OCI-LY3 (cell line): Measurements from ENCODE around the gene C11orf98.

ENCODE experiments used
- EZH2phosphoT487 ChIP-seq: fragments of 200-600 bp; shearing (Covaris generic); IDR thresholded peaks from 2 replicates; pipeline ENCODE4 v1.6.1; 2018; ENCODE audit warnings: antibody characterized with exemption, mixed run types, low read depth
- TF ChIP-seq, protein P1 (sequence below): fragments of 200-600, 300-600 bp; sonication (generic); IDR thresholded peaks from 2 replicates; pipeline ENCODE4 v1.5.1; 2014; ENCODE audit warnings: antibody characterized with exemption, low read length, low read depth

DNA sequence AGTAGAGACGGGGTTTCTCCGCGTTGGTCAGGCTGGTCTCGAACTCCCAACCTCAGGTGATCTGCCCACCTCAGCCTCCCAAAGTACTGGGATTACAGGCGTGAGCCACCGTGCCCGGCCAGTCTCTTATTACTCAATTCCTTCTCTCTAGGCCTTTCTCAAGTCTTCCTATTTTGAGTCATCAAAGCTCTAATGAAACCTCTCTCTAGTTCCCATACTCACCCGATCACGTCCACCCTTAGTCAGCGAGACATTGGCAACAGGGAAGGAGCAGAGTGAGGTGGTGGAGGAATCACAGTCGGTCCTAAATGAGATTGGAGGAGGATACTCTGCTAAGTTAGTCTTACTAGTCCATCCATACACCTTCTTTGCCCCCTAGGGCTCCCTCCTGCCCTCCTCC, 37.2 kb upstream of the C11orf98 start:
- TF ChIP-seq, protein P1, sequence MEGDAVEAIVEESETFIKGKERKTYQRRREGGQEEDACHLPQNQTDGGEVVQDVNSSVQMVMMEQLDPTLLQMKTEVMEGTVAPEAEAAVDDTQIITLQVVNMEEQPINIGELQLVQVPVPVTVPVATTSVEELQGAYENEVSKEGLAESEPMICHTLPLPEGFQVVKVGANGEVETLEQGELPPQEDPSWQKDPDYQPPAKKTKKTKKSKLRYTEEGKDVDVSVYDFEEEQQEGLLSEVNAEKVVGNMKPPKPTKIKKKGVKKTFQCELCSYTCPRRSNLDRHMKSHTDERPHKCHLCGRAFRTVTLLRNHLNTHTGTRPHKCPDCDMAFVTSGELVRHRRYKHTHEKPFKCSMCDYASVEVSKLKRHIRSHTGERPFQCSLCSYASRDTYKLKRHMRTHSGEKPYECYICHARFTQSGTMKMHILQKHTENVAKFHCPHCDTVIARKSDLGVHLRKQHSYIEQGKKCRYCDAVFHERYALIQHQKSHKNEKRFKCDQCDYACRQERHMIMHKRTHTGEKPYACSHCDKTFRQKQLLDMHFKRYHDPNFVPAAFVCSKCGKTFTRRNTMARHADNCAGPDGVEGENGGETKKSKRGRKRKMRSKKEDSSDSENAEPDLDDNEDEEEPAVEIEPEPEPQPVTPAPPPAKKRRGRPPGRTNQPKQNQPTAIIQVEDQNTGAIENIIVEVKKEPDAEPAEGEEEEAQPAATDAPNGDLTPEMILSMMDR = no peak
- TF ChIP-seq EZH2phosphoT487 = no peak
